GM19468 (cell line): Measurements from ENCODE around the gene NVL.

ENCODE experiments used
- ATAC-seq: cut with Tn5 transposase; IDR thresholded peaks from one replicate; pipeline ENCODE4 v1.9.1; 2021; ENCODE audit warnings: mild to moderate bottlenecking, moderate library complexity, moderate number of reproducible peaks; ENCODE audit not compliant: unreplicated experiment; ENCODE audit errors: extremely low read depth

Gene NVL

GRCh38 chr1:224201853-224202252 lies 128.1 kb downstream of the NVL start:
- ATAC-seq: no peak

- no peak for ATAC-seq
Observed at GRCh38 chr1:224201383-224201782, 128.6 kb downstream of the NVL start.

- no peak for ATAC-seq
Observed at GRCh38 chr1:224199679-224200078, 130.3 kb downstream of the NVL start.

GRCh38 chr1:224198572-224198971 lies 131.4 kb downstream of the NVL start:
- ATAC-seq: no peak

GRCh38 chr1:224196813-224197600 lies 133.0 kb downstream of the NVL start:
- no peak for ATAC-seq

GRCh38 chr1:224193319-224193966 lies 136.5 kb downstream of the NVL start:
- no peak for ATAC-seq

GRCh38 chr1:224192082-224192788 lies 137.7 kb downstream of the NVL start:
- ATAC-seq: no peak

GRCh38 chr1:224189561-224189960 lies 140.4 kb downstream of the NVL start:
- ATAC-seq: no peak

- ATAC-seq: no peak
Observed at GRCh38 chr1:224188286-224188685, 141.7 kb downstream of the NVL start.

- no peak for ATAC-seq
Observed at GRCh38 chr1:224185208-224185607, 144.8 kb downstream of the NVL start.

GRCh38 chr1:224183591-224184312 lies 146.2 kb downstream of the NVL start:
- ATAC-seq: peak; percentile 23

GRCh38 chr1:224182866-224183590 lies 146.9 kb downstream of the NVL start, which contains the start of gene DEGS1:
TSS of gene DEGS1 (plus strand) at chr1:224183240. CDS start at chr1:224183337, 97 bp downstream.
- ATAC-seq: peak; percentile 18

- peak; percentile 45 for ATAC-seq
Observed at GRCh38 chr1:224182057-224182865, 147.7 kb downstream of the NVL start.

- ATAC-seq: no peak
Observed at GRCh38 chr1:224181453-224181810, 148.5 kb downstream of the NVL start.

GRCh38 chr1:224180783-224181452 lies 149.1 kb downstream of the NVL start:
- ATAC-seq: no peak

GRCh38 chr1:224178894-224179293 lies 151.1 kb downstream of the NVL start:
- ATAC-seq: no peak

GRCh38 chr1:224177356-224177999 lies 152.5 kb downstream of the NVL start:
- ATAC-seq: no peak
